ENCODE results near the gene CHID1.

The CHID1 gene

GRCh38 chr11:845872-846495 is 64.6 kb downstream of the CHID1 start:
- DNase-seq: no peak

DNA sequence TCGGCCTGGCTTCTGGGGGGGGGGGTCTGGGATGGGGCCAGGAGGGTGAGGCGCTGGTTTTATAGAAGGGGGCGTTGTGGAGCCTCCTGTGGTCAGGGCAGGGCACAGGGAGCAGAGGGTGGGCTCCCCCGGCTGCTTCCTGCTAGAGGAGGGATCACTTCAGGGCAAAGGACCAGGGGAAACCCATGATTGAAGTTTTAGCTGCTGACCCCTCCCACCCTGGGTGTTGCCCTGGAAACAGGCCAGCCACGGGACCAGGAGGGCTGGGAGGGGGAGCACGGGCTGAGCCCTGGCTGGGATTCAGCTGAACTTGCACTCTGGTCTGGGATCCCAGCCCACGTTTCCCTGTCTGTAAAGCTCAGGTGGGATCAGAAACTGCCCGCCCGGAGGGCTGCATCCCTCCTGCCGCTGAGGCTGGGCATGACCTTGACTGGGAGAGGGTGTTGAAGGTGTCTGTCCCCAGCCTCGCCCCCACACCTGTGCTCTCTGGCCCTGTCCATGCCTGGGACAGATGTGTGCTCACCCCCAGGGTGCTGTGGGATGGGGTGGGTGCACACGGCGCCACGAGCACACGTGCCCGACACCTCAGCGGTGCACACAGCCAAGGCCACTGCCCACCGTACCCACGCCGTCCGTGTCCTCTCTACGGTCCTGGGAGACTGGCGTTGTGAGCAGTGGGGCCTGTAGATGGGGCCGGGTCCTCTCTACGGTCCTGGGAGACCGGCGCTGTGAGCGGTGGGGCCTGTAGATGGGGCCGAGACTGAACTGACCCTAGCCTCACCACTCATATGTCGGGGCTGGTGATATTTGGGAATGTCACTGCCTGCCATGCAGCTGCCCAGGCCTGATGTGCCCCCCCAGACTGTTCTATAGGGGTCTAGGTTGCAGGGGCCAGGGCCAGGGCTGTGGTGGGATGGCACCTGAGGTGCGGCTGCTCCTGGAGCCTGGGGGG is 65.6 kb downstream of the CHID1 start:
- DNase-seq: no peak

DNA sequence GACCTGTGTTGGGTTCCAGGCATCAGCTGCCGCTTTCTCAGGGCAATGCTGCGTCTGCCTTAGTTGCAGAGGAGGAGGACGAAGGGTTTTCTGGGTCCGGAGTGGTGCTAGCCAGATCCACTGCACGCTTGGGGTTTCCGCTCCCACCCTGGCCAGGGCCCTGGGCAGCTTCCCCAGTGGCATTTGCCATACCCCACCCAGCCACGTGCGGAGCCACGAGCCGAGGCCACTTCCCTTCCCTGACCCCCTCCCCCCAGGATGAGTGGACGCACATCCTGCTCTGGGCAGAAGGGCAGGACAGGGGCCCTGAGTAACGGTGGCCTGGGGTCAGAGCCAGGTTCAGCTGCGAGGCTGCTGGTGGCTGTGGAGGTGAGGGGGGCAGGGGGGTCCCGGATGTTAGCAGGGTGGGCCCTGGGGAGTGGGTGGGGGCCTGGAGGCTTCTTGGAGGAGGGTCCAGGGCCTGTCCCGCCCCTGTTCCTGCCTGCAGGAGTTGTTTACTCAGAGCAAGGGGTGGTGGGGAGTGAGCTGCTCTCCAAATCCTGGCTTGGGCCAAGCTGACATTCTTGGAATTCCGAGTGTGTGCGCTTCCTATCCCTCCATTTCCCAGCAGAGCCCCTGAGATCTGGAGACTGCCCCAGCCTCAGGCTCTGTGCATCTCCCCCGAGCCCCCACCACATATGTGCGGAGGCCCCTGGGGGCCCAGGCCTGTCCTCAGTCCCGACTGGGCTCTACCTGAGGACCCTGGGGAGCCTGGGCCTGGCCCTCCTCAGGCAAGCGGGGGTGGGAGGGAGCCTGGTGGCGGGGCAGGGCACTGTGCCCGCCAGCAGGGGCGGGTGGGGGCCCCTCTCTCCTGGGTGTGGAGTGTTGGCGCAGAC is 66.6 kb downstream of the CHID1 start:
- DNase-seq: no peak

DNA sequence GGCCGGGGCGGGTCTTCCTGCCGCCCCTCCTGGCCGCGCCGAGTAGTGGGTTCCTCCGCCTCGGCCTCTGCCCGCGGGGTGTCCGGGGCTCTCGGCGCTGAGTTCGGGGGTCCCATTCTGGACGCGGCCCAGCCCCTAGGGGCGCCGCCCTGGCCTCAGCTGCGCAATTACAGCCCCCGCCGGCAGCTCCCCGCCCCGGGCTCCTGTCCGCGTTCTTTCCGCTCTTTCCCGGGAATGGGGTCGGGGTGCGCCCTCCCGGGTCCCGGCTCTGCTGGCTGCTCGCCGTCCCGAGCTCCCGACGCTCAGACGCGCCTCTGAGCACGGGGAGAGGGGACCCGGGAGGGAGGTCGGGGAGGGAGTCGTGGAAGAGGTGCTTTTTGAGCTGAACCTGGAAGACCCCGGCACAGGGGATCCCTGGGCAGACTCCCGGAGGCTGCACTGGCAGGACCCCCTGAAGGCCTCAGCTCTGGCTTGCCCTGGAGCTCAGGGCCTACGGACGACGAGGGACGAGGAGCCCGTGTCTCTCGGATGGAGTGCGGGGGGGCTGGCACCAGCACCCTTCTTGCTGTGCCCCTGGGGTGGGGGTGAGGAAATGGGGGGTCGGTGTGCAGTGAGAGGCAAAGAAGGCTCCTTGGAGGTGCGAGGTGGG is 67.4 kb downstream of the CHID1 start:
- DNase-seq: no peak

DNA sequence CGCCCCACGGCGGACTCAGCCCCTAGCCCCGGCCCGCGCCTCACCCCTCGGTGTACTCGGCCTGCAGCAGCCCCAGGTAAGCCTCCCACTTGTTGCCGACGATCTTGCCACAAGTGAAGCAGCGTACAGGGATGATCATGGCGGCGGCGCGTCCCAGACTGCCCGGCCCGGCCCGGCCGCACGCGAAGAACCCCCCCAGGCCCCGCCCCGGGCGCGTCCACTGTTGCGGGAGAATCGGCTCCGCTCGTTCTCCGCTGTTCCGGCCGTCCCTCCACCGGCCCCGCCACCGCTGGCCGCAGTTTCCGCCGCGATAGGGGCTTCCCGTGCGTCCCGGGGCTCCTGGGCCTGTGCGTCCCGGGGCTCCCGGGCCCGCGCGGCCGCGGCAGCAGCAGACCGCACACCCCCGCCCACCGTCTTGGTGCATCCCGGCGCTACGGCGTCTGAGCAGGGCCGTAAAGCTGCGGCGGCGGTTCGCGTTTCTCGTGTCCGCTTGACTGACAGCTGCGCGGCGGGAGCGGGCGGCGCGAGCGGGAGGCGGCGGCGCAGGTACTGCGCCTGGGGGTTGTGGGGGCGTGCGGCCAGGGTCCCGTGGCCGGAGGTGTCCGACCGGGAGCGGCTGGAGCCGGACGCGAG is 68.1 kb downstream of the CHID1 start, which contains the start of the genes POLR2L and TSPAN4:
Gene POLR2L (minus strand): TSS at position 160 of the 633 bp plus-strand sequence. CDS start 21 bp downstream, at position 139.
Gene TSPAN4 (plus strand): TSS at position 483 of the 633 bp plus-strand sequence. CDS start 7,453 bp downstream, outside the sequence.
- DNase-seq: peak; percentile 52 to 97

- no peak for DNase-seq
These were observed 68.6 kb downstream of the CHID1 start for GRCh38 chr11:841981-842369.

- no peak for DNase-seq
These were observed 70.6 kb downstream of the CHID1 start for GRCh38 chr11:839875-840617.

DNA sequence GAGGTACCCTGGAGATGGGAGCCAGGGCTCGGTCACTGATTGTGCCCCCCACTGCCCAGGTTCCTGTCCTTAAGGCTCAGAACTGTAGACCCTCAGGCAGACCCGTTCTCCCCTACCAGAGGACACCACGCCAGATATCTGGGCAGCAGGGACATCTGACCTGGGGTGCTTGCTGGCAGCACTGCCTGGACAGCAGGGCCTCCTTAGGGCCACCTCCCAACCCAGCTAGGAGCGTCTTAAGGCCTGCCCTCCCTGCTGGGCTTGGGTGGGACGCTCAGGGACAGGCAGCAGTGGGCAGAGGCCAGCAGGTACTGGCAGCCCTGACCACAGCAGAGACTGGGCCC is 71.4 kb downstream of the CHID1 start:
- DNase-seq: no peak

DNA sequence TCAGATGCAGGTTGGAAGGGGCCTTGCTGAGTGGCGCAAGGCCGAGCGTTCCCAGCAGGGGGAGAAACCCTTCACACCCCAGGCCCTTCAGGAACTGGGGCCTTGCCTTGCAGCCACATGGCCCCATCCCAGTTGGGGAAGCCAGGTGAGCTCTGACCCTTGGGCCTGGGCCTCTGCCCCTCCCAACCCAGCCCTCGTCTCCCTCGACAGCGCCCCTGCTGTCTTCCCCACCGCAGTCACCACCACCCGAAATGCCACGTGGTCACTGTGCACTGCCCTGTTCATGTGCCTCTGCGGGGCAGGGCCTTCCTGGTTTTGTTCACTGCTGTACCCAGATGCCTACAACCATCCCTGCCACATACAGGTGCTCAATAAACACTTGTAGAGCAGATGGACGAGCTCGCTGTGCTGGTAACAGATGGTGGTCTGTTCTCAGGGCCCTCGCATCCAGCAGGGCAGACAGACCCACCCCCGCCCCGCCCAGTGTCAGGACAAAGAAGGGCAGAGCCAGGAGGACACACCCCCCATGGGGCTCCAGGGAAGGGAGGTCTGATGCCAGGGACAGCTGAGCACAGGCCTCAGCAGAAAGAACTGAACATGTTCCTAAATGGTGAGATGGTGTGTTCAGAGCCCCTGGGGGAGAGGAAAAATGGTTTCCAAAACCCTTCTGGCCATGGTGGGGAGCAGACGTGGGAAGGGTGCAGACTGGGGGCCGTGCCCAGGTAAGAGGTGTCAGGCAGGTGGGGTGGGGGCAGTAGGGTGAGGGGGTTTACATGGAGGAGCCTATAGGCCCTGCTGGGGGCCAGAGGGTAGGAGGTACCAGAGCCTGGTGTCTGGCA is 72.0 kb downstream of the CHID1 start:
- DNase-seq: no peak

DNA sequence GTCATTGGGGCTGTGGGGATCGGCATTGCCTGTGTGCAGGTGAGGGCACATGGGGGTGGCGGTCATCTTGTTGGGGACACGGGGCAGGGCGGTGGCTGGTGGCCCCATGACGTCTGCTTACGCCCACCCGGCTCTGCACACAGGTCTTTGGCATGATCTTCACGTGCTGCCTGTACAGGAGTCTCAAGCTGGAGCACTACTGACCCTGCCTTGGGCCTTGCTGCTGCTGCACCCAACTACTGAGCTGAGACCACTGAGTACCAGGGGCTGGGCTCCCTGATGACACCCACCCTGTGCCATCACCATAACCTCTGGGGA is 72.7 kb downstream of the CHID1 start:
- DNase-seq: no peak

GRCh38 chr11:837189-837989 is 73.2 kb downstream of the CHID1 start:
- no peak for DNase-seq

DNA sequence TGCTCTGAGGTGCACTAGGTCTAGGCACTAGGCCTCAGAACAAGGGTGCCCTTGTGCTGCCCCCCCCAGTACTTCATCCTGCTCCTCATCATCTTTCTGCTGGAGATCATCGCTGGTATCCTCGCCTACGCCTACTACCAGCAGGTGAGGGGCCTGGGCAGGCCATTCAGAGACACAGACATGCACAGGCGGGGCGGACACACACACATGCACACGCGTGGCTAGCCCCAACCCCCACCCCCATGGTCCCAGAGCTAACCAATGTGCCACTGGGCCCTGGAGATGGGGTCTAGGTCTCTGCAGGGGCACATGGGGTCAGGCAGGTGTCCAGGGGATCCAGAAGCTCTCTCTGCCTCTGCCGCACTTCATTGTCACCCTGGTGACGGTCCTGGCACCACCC is 73.9 kb downstream of the CHID1 start:
- no peak for DNase-seq

DNA sequence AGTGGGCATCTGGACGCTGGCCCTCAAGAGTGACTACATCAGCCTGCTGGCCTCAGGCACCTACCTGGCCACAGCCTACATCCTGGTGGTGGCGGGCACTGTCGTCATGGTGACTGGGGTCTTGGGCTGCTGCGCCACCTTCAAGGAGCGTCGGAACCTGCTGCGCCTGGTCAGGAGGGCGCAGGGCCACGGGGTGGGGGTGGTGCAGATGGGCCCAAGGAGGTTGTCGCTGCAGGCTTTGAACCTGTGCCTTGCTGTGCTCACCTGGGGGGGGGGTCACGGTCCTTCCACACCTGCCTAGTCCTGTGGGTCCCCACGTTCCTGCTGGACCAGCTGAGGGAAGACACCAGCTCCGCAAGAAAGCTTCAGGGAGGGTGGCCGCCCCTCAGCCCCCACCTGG is 74.3 kb downstream of the CHID1 start:
- DNase-seq: no peak

GRCh38 chr11:834371-835316 is 76.0 kb downstream of the CHID1 start:
- DNase-seq: no peak

DNA sequence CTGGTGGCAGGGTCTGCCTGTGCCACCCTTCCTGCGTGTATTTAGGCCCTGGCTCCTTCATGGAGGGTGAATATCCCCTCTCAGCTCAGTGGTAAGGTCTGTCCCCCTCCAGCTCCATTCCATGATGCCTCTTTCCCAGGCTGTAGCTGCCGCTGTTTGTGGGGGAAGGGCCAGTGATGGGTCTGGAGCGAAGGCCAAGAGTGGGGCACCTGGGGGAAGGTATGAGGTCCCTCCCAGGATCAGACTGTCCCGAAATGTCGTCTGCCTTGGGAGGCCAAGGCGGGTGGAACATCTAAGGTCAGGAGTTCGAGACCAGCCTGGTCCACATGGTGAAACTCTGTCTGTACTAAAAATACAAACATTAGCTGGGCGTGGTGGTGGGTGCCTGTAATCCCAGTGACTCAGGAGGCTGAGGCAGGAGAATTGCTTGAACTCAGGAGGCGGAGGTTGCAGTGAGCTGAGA is 76.7 kb downstream of the CHID1 start:
- no peak for DNase-seq

GRCh38 chr11:833114-833791 is 77.4 kb downstream of the CHID1 start:
- DNase-seq: peak in 1 of 2 experiments; percentile 84

DNA sequence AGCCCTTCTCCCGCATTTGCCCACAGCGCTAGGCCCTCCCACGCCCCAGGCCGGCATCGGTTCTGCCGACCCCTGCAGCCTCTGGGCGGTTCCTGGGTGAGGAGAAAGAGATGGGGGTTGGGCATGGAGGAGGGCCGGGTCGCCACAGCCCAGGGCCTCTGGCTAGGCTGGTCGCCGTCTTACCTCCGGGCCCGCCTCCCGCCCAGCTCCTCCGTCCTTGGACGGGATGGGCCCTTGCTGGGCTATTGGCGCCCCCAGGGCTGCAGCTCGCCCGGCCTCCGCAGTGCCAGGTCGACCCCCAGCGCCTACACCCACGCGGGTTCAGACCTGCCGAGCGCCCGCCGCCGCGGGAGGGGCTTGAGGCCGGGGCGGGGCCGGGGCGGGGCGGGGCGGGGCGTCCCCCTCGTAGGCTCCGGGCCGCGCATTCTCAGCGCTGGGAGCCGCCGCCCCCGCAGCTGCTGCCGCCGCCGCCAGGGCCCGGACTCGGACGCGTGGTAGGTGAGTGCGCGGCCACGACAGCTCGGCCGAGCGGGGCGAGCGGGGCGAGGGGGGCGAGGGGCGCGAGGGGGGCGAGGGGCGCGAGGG is 78.0 kb downstream of the CHID1 start, which contains the start of gene CD151:
Gene CD151 (plus strand): TSS at position 424 of the 585 bp plus-strand sequence. CDS start 3,118 bp downstream, outside the sequence.
- peak in 1 of 2 experiments; percentile 85 for DNase-seq
